Retinal pigment epithelial cell (primary cell): ENCODE measurements around the gene TENM4.

Experiments
- DNase-seq: peaks from one replicate; pipeline ENCODE4 v3.0.0-alpha.2; 2010; ENCODE audit warnings: low read depth
- H3K4me3 ChIP-seq: 2 replicates; pipeline ENCODE4 v1.5.1; 2011; ENCODE audit warnings: mild to moderate bottlenecking, low read length, control low read depth, moderate library complexity
- CTCF ChIP-seq: conservative IDR thresholded peaks from 2 replicates; pipeline ENCODE4 v1.5.1; 2011; ENCODE audit warnings: low read depth, low read length, control low read depth, inconsistent platforms

The TENM4 gene

GRCh38 chr11:79078456-79078855, 362.4 kb downstream of the TENM4 start:
- no peak overlapping the region for H3K4me3 ChIP-seq
- TF ChIP-seq CTCF: no peak
- no peak for DNase-seq

GRCh38 chr11:79077702-79078330, 363.0 kb downstream of the TENM4 start:
- no peak for DNase-seq
- H3K4me3 ChIP-seq: no peak overlapping the region
- TF ChIP-seq CTCF: no peak

GRCh38 chr11:79076526-79077115, 364.2 kb downstream of the TENM4 start:
- TF ChIP-seq CTCF: peak; percentile 82
- no peak overlapping the region for H3K4me3 ChIP-seq
- DNase-seq: no peak

- DNase-seq: no peak
- TF ChIP-seq CTCF: no peak
- H3K4me3 ChIP-seq: no peak overlapping the region
Observed at GRCh38 chr11:79074547-79074946, 366.3 kb downstream of the TENM4 start.

- no peak for TF ChIP-seq CTCF
- no peak overlapping the region for H3K4me3 ChIP-seq
- DNase-seq: no peak
Observed at GRCh38 chr11:79071190-79071589, 369.6 kb downstream of the TENM4 start.

GRCh38 chr11:79070518-79070917, 370.3 kb downstream of the TENM4 start:
- no peak overlapping the region for H3K4me3 ChIP-seq
- TF ChIP-seq CTCF: no peak
- no peak for DNase-seq

- TF ChIP-seq CTCF: no peak
- no peak overlapping the region for H3K4me3 ChIP-seq
- no peak for DNase-seq
Observed at GRCh38 chr11:79069504-79069903, 371.3 kb downstream of the TENM4 start.
